HepG2 (cell line): ENCODE data around the gene PLB1. TPM values are rescaled to one million over a fixed set of nuclear protein-coding genes. Genes with fewer than 3 reads are reported as not detected.
A peak's percentile ranks its signal among the peaks of the same experiment; 100 is the strongest.

Experiments
- CENPX ChIP-seq: sonication (generic); formaldehyde crosslinking; IDR thresholded peaks from 2 replicates; pipeline ENCODE4 v1.9.0; 2021; ENCODE audit warnings: mild to moderate bottlenecking, missing genetic modification reagents, moderate library complexity
- HNF1A ChIP-seq, 2 experiments: sonication (generic) in 1 of 2; formaldehyde crosslinking in 1 of 2; IDR thresholded peaks; 2 replicates each; pipeline versions ENCODE4 v1.4.0 to v1.6.1; 2016 to 2020; ENCODE audit warnings: borderline replicate concordance in 1 of 2, low read depth in 1 of 2, mild to moderate bottlenecking in 1 of 2, missing genetic modification reagents in 1 of 2
- IKZF5 ChIP-seq: IDR thresholded peaks from 2 replicates; pipeline ENCODE4 v1.6.1; 2018; ENCODE audit warnings: missing genetic modification reagents, mild to moderate bottlenecking, missing compliant biosample characterization
- PLRG1 ChIP-seq: fragments of 450-650 bp; conservative IDR thresholded peaks from 2 replicates; pipeline ENCODE4 v1.6.1; 2016
- RXRA ChIP-seq: sonication (generic); formaldehyde crosslinking; IDR thresholded peaks from 2 replicates; pipeline ENCODE4 v1.5.1; 2020; ENCODE audit warnings: missing genetic modification reagents
- SOX6 ChIP-seq, 2 experiments: fragments of 450-650 bp in 1 of 2; sonication (generic) in 1 of 2; formaldehyde crosslinking in 1 of 2; IDR thresholded peaks; 2 replicates each; pipeline versions ENCODE4 v1.4.0 to v1.6.1; 2017 to 2020; ENCODE audit warnings: antibody characterized with exemption in 1 of 2, mild to moderate bottlenecking in 1 of 2, missing genetic modification reagents in 1 of 2
- XRCC5 ChIP-seq: fragments of 200-400 bp; formaldehyde crosslinking; optimal IDR thresholded peaks from 2 replicates; pipeline ENCODE3; 2017; ENCODE audit warnings: mild to moderate bottlenecking, low read length
- ZNF441 ChIP-seq: sonication (generic); formaldehyde crosslinking; IDR thresholded peaks from 2 replicates; pipeline ENCODE4 v1.7.0; 2021; ENCODE audit warnings: missing genetic modification reagents, borderline replicate concordance
- polyA plus RNA-seq, 8 experiments: library from polyadenylated mRNA; depleted of rRNA in 3 of 8; stranded (reverse) in 7 of 8; unstranded in 1 of 8; fragments of >200 nt; fragmentation: Illumina TruSeq in 4 of 8; extraction: Trizol in 4 of 8; gene quantifications; 2 replicates each; pipeline versions ENCODE4 v1.2.1 to v1.2.3, GENCODE V29; 2011 to 2016; ENCODE audit warnings: low read depth in 4 of 8, missing spikeins in 1 of 8, mixed read lengths in 1 of 8; ENCODE audit not compliant: insufficient read depth in 1 of 8
- total RNA-seq, 5 experiments: library from RNA; depleted of rRNA; stranded (reverse); fragments of >200 nt; fragmentation: Illumina TruSeq; extraction: Trizol; gene quantifications; 2 replicates each; pipeline ENCODE4 v1.2.3, GENCODE V29; 2016; ENCODE audit warnings: low read depth in 1 of 5

The PLB1 gene
- total and polyA plus RNA-seq, 2 of the 13 experiments (the other 11 are each of a cell fraction or from before 2014, with no cell fraction given), result 0.20 to 1.8 TPM

DNA sequence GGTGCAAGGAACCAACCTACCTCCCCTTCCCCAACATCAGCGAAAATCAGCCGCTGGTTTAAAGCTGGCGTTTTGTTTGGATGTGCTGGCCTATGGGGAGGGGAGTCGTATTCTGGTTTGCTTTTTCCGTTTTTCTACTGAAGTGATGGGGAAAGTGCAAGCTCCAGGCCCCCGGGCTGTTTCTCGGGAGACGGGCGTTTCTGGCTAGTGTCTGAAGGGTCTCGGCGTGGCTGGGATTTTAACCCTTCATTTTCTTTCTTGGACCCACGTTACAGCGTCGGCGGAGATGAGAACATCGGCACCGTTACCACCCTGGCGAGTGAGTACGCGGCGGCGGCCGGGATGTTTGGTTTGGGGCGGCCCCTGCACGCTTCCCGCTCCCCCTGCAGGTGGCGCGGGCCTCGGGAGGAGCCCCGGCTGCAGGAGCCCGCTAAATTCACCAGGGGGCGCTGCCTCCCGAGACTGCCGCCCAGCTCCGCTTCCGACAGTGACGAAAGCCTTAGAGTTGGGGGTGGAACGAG, 70.7 kb downstream of the PLB1 start (continued):
- peak; percentile 55; the same call in 1 of the 2 replicates for TF ChIP-seq IKZF5 (CRISPR knock-in tag)
- no peak for TF ChIP-seq HNF1A (IDR thresholded peaks at IDR 0.05; ENCODE audit: low read depth)
- TF ChIP-seq HNF1A (CRISPR knock-in tag; IDR thresholded peaks at IDR 0.05; ENCODE audit: borderline replicate concordance), result no peak
- TF ChIP-seq CENPX (CRISPR knock-in tag), result no peak
- TF ChIP-seq RXRA (CRISPR knock-in tag), result peak; percentile 63; the same call in 1 of the 2 replicates
- TF ChIP-seq XRCC5, result peak; percentile 97
- no peak for TF ChIP-seq PLRG1
- no peak for TF ChIP-seq SOX6 (IDR thresholded peaks at IDR 0.05)
- no peak for TF ChIP-seq SOX6 (CRISPR knock-in tag; IDR thresholded peaks at IDR 0.05)
- TF ChIP-seq ZNF441 (CRISPR knock-in tag), result no peak
